ENCODE results near the gene KIF3C.

The KIF3C gene

GRCh38 chr2:25877431-25878360 lies 104.6 kb downstream of the KIF3C start (continued):
- TF ChIP-seq, protein P1, sequence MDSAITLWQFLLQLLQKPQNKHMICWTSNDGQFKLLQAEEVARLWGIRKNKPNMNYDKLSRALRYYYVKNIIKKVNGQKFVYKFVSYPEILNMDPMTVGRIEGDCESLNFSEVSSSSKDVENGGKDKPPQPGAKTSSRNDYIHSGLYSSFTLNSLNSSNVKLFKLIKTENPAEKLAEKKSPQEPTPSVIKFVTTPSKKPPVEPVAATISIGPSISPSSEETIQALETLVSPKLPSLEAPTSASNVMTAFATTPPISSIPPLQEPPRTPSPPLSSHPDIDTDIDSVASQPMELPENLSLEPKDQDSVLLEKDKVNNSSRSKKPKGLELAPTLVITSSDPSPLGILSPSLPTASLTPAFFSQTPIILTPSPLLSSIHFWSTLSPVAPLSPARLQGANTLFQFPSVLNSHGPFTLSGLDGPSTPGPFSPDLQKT (IDR thresholded peaks at IDR 0.05; ENCODE audit: borderline replicate concordance, low read depth, low read length): no peak
- TF ChIP-seq ZNF211 (tag by site-specific recombination; IDR thresholded peaks at IDR 0.05; ENCODE audit: low read depth) (no peak), ZNF433 (tag by site-specific recombination; IDR thresholded peaks at IDR 0.05; ENCODE audit: low read depth) (no peak), ZFP69B (tag by site-specific recombination; IDR thresholded peaks at IDR 0.05) (no peak), CTCF (tag by site-specific recombination; IDR thresholded peaks at IDR 0.05) (peak; percentile 30), ZNF214 (tag by site-specific recombination; IDR thresholded peaks at IDR 0.05; ENCODE audit: borderline replicate concordance) (no peak)

All from HEK293 (cell line).